ENCODE data around the gene HMGCLL1. TPM values are rescaled to one million over a fixed set of nuclear protein-coding genes. Genes with fewer than 3 reads are reported as not detected.

The HMGCLL1 gene
- total RNA-seq, 6 experiments from 2014 or later, result not detected

- Mint-ChIP-seq H3K4me1 (ENCODE audit: low read depth) (no peaks in the 10 kb centered on the region), H3K4me3 (no peak overlapping the region), H3K36me3 (ENCODE audit: low read depth) (no peaks in the 10 kb centered on the region), H3K27ac (no peak overlapping the region), H3K27me3 (ENCODE audit: insufficient read depth) (no peaks in the 10 kb centered on the region), H3K9me3 (no peaks in the 10 kb centered on the region)
- no peak for TF ChIP-seq CTCF (IDR thresholded peaks at IDR 0.05)
- no peak for DNase-seq
Measured at GRCh38 chr6:55399351-55399750, 179.6 kb downstream of the HMGCLL1 start.

- Mint-ChIP-seq H3K27me3 (ENCODE audit: insufficient read depth) (no peaks in the 10 kb centered on the region), H3K9me3 (no peaks in the 10 kb centered on the region), H3K36me3 (ENCODE audit: low read depth) (no peaks in the 10 kb centered on the region), H3K4me1 (ENCODE audit: low read depth) (no peaks in the 10 kb centered on the region), H3K27ac (no peak overlapping the region), H3K4me3 (no peak overlapping the region)
- DNase-seq, result no peak
- no peak for TF ChIP-seq CTCF (IDR thresholded peaks at IDR 0.05)
Measured at GRCh38 chr6:55397986-55398385, 181.0 kb downstream of the HMGCLL1 start.

GRCh38 chr6:55395871-55396270, 183.1 kb downstream of the HMGCLL1 start:
- no peaks in the 10 kb centered on the region for H3K27me3 Mint-ChIP-seq (ENCODE audit: insufficient read depth)
- DNase-seq, result no peak

GRCh38 chr6:55388211-55388610, 190.8 kb downstream of the HMGCLL1 start:
- no peak overlapping the region for H3K27ac Mint-ChIP-seq
- no peak overlapping the region for H3K4me3 Mint-ChIP-seq
- H3K36me3 Mint-ChIP-seq (ENCODE audit: low read depth), result no peaks in the 10 kb centered on the region

More at GRCh38 chr6:55395871-55396270, 183.1 kb downstream of the HMGCLL1 start:
- Mint-ChIP-seq H3K27ac (no peak overlapping the region), H3K4me3 (no peak overlapping the region), H3K4me1 (ENCODE audit: low read depth) (no peaks in the 10 kb centered on the region), H3K36me3 (ENCODE audit: low read depth) (no peaks in the 10 kb centered on the region), H3K9me3 (no peaks in the 10 kb centered on the region)
- TF ChIP-seq CTCF (IDR thresholded peaks at IDR 0.05), result no peak

More at GRCh38 chr6:55388211-55388610, 190.8 kb downstream of the HMGCLL1 start:
- no peaks in the 10 kb centered on the region for H3K4me1 Mint-ChIP-seq (ENCODE audit: low read depth)
- TF ChIP-seq CTCF (IDR thresholded peaks at IDR 0.05), result no peak
- H3K27me3 Mint-ChIP-seq (ENCODE audit: insufficient read depth), result no peaks in the 10 kb centered on the region
- DNase-seq, result no peak
- no peaks in the 10 kb centered on the region; the same call in 1 of the 2 replicates for H3K9me3 Mint-ChIP-seq
